Panc1 (cell line): ENCODE data around the gene BMP2K. TPM values are rescaled to one million over a fixed set of nuclear protein-coding genes. Genes with fewer than 3 reads are reported as not detected.

Source experiments
- ATAC-seq: fragments of 200-7000 bp; cut with Tn5 transposase; 2 replicates; pipeline ENCODE4 v1.9.1; 2020; ENCODE audit warnings: mild to moderate bottlenecking, moderate library complexity
- BruUV-seq: library from RNA; stranded (reverse); fragments of 400-500 nt; replicated peaks from 2 replicates; lab custom pipeline; 2021; lab: Mats Ljungman, UMichigan
- CTCF ChIA-PET: fragments of 300-600 bp; sonication (Branson Sonifier 250); formaldehyde crosslinking; loops from one replicate; lab custom pipeline; 2022; ENCODE audit warnings: antibody characterized with exemption; lab: Charles Lee
- POLR2A ChIA-PET: fragments of 300-600 bp; sonication (Branson Sonifier 250); formaldehyde crosslinking; loops from one replicate; lab custom pipeline; 2022; ENCODE audit warnings: antibody characterized with exemption; lab: Charles Lee
- DNase-seq: peaks from one replicate; pipeline ENCODE4 v3.0.0-alpha.2; 2010; ENCODE audit warnings: low read depth, low spot score
- H3K27ac ChIP-seq: 2 replicates; pipeline ENCODE4 v1.5.1; 2011; ENCODE audit warnings: mild to moderate bottlenecking, low read length, inconsistent platforms
- H3K27me3 ChIP-seq: fragments of 200-500 bp; sonication (Bioruptor generic); 2 replicates; pipeline ENCODE4 v1.6.0; 2014; ENCODE audit warnings: low read length, inconsistent platforms; ENCODE audit not compliant: control insufficient read depth, insufficient read depth
- H3K36me3 ChIP-seq: fragments of 200-500 bp; sonication (Bioruptor generic); 2 replicates; pipeline ENCODE4 v1.5.1; 2014; ENCODE audit warnings: inconsistent platforms, mild to moderate bottlenecking, low read length, moderate library complexity; ENCODE audit not compliant: control insufficient read depth, insufficient read depth
- H3K4me1 ChIP-seq: 2 replicates; pipeline ENCODE4 v1.5.1; 2011; ENCODE audit warnings: inconsistent platforms, mild to moderate bottlenecking, low read length, moderate library complexity; ENCODE audit not compliant: control insufficient read depth, insufficient read depth
- H3K4me3 ChIP-seq, 2 experiments: 2 replicates each; pipeline ENCODE4 v1.5.1; 2011 to 2012; ENCODE audit warnings: low read depth in 2 of 2, low read length in 2 of 2, mild to moderate bottlenecking in 2 of 2, inconsistent platforms in 1 of 2, moderate library complexity in 1 of 2
- H3K9me3 ChIP-seq: fragments of 200-500 bp; sonication (Bioruptor generic); 2 replicates; pipeline ENCODE4 v1.5.1; 2014; ENCODE audit warnings: low read depth, mild to moderate bottlenecking, inconsistent platforms, low read length, moderate library complexity; ENCODE audit not compliant: control insufficient read depth, insufficient read depth
- CTCF ChIP-seq: fragments of 450-650 bp; IDR thresholded peaks from 2 replicates; pipeline ENCODE4 v1.5.1; 2017; ENCODE audit warnings: mild to moderate bottlenecking
- POLR2AphosphoS5 ChIP-seq: IDR thresholded peaks from 2 replicates; pipeline ENCODE4 v1.6.1; 2012; ENCODE audit warnings: mild to moderate bottlenecking, low read depth, low read length, moderate library complexity
- REST ChIP-seq, 2 experiments: IDR thresholded peaks; 2 replicates each; pipeline ENCODE4 v1.6.1; 2011 to 2012; ENCODE audit warnings: low read depth in 2 of 2, control low read depth in 1 of 2, low read length in 1 of 2, mild to moderate bottlenecking in 1 of 2, moderate library complexity in 1 of 2; ENCODE audit not compliant: insufficient read depth in 1 of 2
- SIN3A ChIP-seq: IDR thresholded peaks from 2 replicates; pipeline ENCODE4 v1.6.1; 2012; ENCODE audit warnings: low read depth, mild to moderate bottlenecking, low read length, moderate library complexity, borderline replicate concordance; ENCODE audit not compliant: insufficient read depth
- TCF7L2 ChIP-seq: IDR thresholded peaks from 2 replicates; pipeline ENCODE4 v1.6.1; 2011; ENCODE audit warnings: mild to moderate bottlenecking, low read depth, low read length, inconsistent platforms
- in situ Hi-C: cut with HindIII; loops from 2 replicates; pipeline ENCODE4 v1.10.0; 2016; ENCODE audit warnings: low sequenced_read_pairs, low pct_unique_long_range_greater_than_20kb
- intact Hi-C: fragments of 100-400 bp; cut with micrococcal nuclease; formaldehyde crosslinking; loops from one replicate; pipeline ENCODE4 v1.10.0; 2022; ENCODE audit not compliant: unreplicated experiment
- microRNA-seq: library from miRNA; unstranded; fragments of <30 nt; microRNA quantifications from one replicate; pipeline ENCODE4 v1.1.0, GENCODE V29; 2020; ENCODE audit not compliant: unreplicated experiment
- total RNA-seq: library from RNA; stranded (reverse); gene quantifications from one replicate; pipeline ENCODE4 v1.2.1, GENCODE V29; 2021; ENCODE audit not compliant: unreplicated experiment

Gene BMP2K
- total RNA-seq, 1 experiment from 2014 or later, result 23.3 TPM

- no peaks in the 10 kb centered on the region for H3K27me3 ChIP-seq
- ATAC-seq (no peak), DNase-seq (no peak)
- in situ Hi-C loops (no loop called here), intact Hi-C loops (no loop called here)
- no peak overlapping the region for H3K27ac ChIP-seq
- H3K4me1 ChIP-seq, result no peaks in the 10 kb centered on the region
- no peak overlapping the region for H3K4me3 ChIP-seq
- no TSS peak for BruUV-seq
- H3K36me3 ChIP-seq, result no peaks in the 10 kb centered on the region
- no peaks in the 10 kb centered on the region for H3K9me3 ChIP-seq
- TF ChIP-seq POLR2AphosphoS5, result no peak
- no peak for TF ChIP-seq CTCF
- TF ChIP-seq SIN3A, result no peak
- no peak for TF ChIP-seq TCF7L2
- no peak for TF ChIP-seq REST (IDR thresholded peaks at IDR 0.05; ENCODE audit: insufficient read depth in 1 of 2, low read depth in 2 of 2, low read length in 1 of 2)
- POLR2A ChIA-PET, result no interaction called here
- CTCF ChIA-PET, result no interaction called here
Observed at GRCh38 chr4:78956975-78957374, 180.8 kb downstream of the BMP2K start.

- TF ChIP-seq CTCF (no peak), SIN3A (no peak), REST (IDR thresholded peaks at IDR 0.05; ENCODE audit: insufficient read depth in 1 of 2, low read depth in 2 of 2, low read length in 1 of 2) (no peak), TCF7L2 (no peak), POLR2AphosphoS5 (no peak)
- Histone ChIP-seq H3K27me3 (no peaks in the 10 kb centered on the region), H3K4me3 (no peak overlapping the region), H3K9me3 (no peaks in the 10 kb centered on the region), H3K4me1 (no peaks in the 10 kb centered on the region), H3K36me3 (no peaks in the 10 kb centered on the region), H3K27ac (no peak overlapping the region)
- intact Hi-C loops (no loop called here), in situ Hi-C loops (no loop called here)
- DNase-seq, result no peak
- ATAC-seq, result no peak
- CTCF ChIA-PET, result no interaction called here
- POLR2A ChIA-PET, result no interaction called here
- BruUV-seq, result no TSS peak
Observed at GRCh38 chr4:78960926-78961325, 184.8 kb downstream of the BMP2K start.

Small RNA genes within 50 kb of the gene (microRNA-seq; reads per million reads assigned to microRNA genes)
- not detected for gene MIR5096

Other genes with a start within 250 kb of the BMP2K start
- 1.5 TPM for gene ANXA3, start 224.6 kb upstream of the BMP2K start, total RNA-seq
- 17.3 TPM for gene PAQR3, start 163.1 kb downstream of the BMP2K start, total RNA-seq